ENCODE measurements around the gene NADK. TPM values are rescaled to one million over a fixed set of nuclear protein-coding genes. Genes with fewer than 3 reads are reported as not detected.

Gene NADK
- polyA plus RNA-seq, 1 donor from 2014 or later: 55.6 TPM

Other genes starting within 250 kb of the NADK start
- not detected for gene TMEM240, start 237.8 kb downstream of the NADK start, polyA plus RNA-seq
- gene SSU72, start 203.6 kb downstream of the NADK start, polyA plus RNA-seq: 176 TPM
- gene FNDC10, start 178.3 kb downstream of the NADK start, polyA plus RNA-seq: not detected
- gene MIB2, start 163.0 kb downstream of the NADK start, polyA plus RNA-seq: 22.4 TPM
- gene MMP23B, start 146.3 kb downstream of the NADK start, polyA plus RNA-seq: 0.93 TPM
- 19.9 TPM for gene CDK11B, start 119.5 kb downstream of the NADK start, polyA plus RNA-seq
- 41.0 TPM for gene SLC35E2B, start 85.7 kb downstream of the NADK start, polyA plus RNA-seq
- 20.7 TPM for gene CDK11A, start 54.1 kb downstream of the NADK start, polyA plus RNA-seq
- gene GNB1, start 112.6 kb upstream of the NADK start, polyA plus RNA-seq: 40.0 TPM
- not detected for gene CALML6, start 136.8 kb upstream of the NADK start, polyA plus RNA-seq
- not detected for gene TMEM52, start 140.8 kb upstream of the NADK start, polyA plus RNA-seq
- not detected for gene CFAP74, start 225.3 kb upstream of the NADK start, polyA plus RNA-seq
- not detected for gene GABRD, start 240.9 kb upstream of the NADK start, polyA plus RNA-seq